RWPE2 (cell line): ENCODE results near the gene SAPCD1.

Experiments used
- ATAC-seq: fragments of 200-7000 bp; cut with Tn5 transposase; 3 replicates; pipeline ENCODE4 v1.9.1; 2021; ENCODE audit warnings: low read depth
- DNase-seq: peaks from one replicate; pipeline ENCODE4 v3.0.0-alpha.2; 2020; ENCODE audit warnings: low spot score
- H3K27ac ChIP-seq: fragments of 450-650 bp; 2 replicates; pipeline ENCODE4 v1.5.1; 2017; ENCODE audit warnings: mild to moderate bottlenecking; ENCODE audit not compliant: poor library complexity, severe bottlenecking
- H3K27me3 ChIP-seq: fragments of 250-450 bp; sonication (Bioruptor Pico); 2 replicates; pipeline ENCODE4 v1.5.1; 2021; ENCODE audit warnings: mild to moderate bottlenecking, moderate library complexity; ENCODE audit not compliant: insufficient read depth, poor library complexity, severe bottlenecking
- H3K36me3 ChIP-seq: fragments of 250-450 bp; sonication (Bioruptor Pico); 2 replicates; pipeline ENCODE4 v1.5.1; 2020; ENCODE audit warnings: low read depth, mild to moderate bottlenecking, moderate library complexity
- H3K4me1 ChIP-seq: fragments of 250-450 bp; sonication (Bioruptor Pico); 2 replicates; pipeline ENCODE4 v1.5.1; 2021; ENCODE audit warnings: mild to moderate bottlenecking, moderate library complexity; ENCODE audit not compliant: insufficient read depth, poor library complexity, severe bottlenecking
- H3K4me3 ChIP-seq: fragments of 250-450 bp; sonication (Bioruptor Pico); 2 replicates; pipeline ENCODE4 v1.5.1; 2021; ENCODE audit warnings: mild to moderate bottlenecking, moderate library complexity; ENCODE audit not compliant: severe bottlenecking
- H3K9me3 ChIP-seq: fragments of 250-450 bp; sonication (Bioruptor Pico); 2 replicates; pipeline ENCODE4 v1.5.1; 2021; ENCODE audit warnings: mild to moderate bottlenecking, moderate library complexity; ENCODE audit not compliant: severe bottlenecking
- CTCF ChIP-seq: fragments of 450-650 bp; IDR thresholded peaks from one replicate; pipeline ENCODE4 v1.5.1; 2017; ENCODE audit warnings: mild to moderate bottlenecking, moderate library complexity; ENCODE audit not compliant: poor library complexity, severe bottlenecking

Gene SAPCD1

GRCh38 chr6:31717499-31718222, 44.8 kb upstream of the SAPCD1 start:
- peak; percentile 25 for TF ChIP-seq CTCF
- peak; percentile 40; the same call in 1 of the 3 replicates for ATAC-seq
- DNase-seq: no peak
- peak overlapping the region; percentile 39 for H3K27ac ChIP-seq
- no peaks in the 10 kb centered on the region for H3K36me3 ChIP-seq
- no peak overlapping the region for H3K4me3 ChIP-seq
- no peaks in the 10 kb centered on the region for H3K27me3 ChIP-seq
- H3K9me3 ChIP-seq: no peaks in the 10 kb centered on the region
- H3K4me1 ChIP-seq: peaks cover 16% of the 10 kb centered on the region

GRCh38 chr6:31718265-31718664, 44.2 kb upstream of the SAPCD1 start:
- TF ChIP-seq CTCF: no peak
- Histone ChIP-seq H3K27ac (peak overlapping the region; percentile 39), H3K9me3 (no peaks in the 10 kb centered on the region), H3K4me1 (peaks cover 16% of the 10 kb centered on the region), H3K27me3 (no peaks in the 10 kb centered on the region), H3K4me3 (no peak overlapping the region), H3K36me3 (no peaks in the 10 kb centered on the region)
- DNase-seq (no peak), ATAC-seq (peak; percentile 81)

GRCh38 chr6:31719001-31719400, 43.5 kb upstream of the SAPCD1 start:
- Histone ChIP-seq H3K4me3 (no peak overlapping the region), H3K36me3 (no peaks in the 10 kb centered on the region), H3K27me3 (no peaks in the 10 kb centered on the region), H3K4me1 (peaks cover 16% of the 10 kb centered on the region), H3K9me3 (no peaks in the 10 kb centered on the region), H3K27ac (peak overlapping the region; percentile 39)
- ATAC-seq: no peak
- TF ChIP-seq CTCF: no peak
- DNase-seq: no peak

GRCh38 chr6:31720196-31720770, 42.2 kb upstream of the SAPCD1 start:
- Histone ChIP-seq H3K4me3 (no peak overlapping the region), H3K9me3 (no peaks in the 10 kb centered on the region), H3K27me3 (no peaks in the 10 kb centered on the region), H3K36me3 (no peaks in the 10 kb centered on the region), H3K27ac (no peak overlapping the region), H3K4me1 (peaks cover 16% of the 10 kb centered on the region)
- ATAC-seq: peak; percentile 44; the same call in 2 of the 3 replicates
- no peak for TF ChIP-seq CTCF
- DNase-seq: no peak
